ENCODE data around the gene AFF1. TPM values are rescaled to one million over a fixed set of nuclear protein-coding genes. Genes with fewer than 3 reads are reported as not detected.
"Not testable (repeated sequence)": the region's sequence is repeated elsewhere in the genome, so short reads cannot be mapped to it uniquely, and the experiment has no call there.

The AFF1 gene
- total RNA-seq, 3 donors from 2014 or later (not counting 1 experiment from before 2014, with no cell fraction given): 87.9 to 93.4 (median 91.7) TPM

- no peaks in the 10 kb centered on the region for H3K36me3 ChIP-seq (ENCODE audit: control insufficient read depth, insufficient read depth, low read length)
- ATAC-seq (no peak), DNase-seq (no peak)
- H3K9me3 Mint-ChIP-seq: no peaks in the 10 kb centered on the region
- H3K27ac Mint-ChIP-seq: no peak overlapping the region
- no peaks in the 10 kb centered on the region for H3K9me3 ChIP-seq (ENCODE audit: control insufficient read depth, insufficient read depth, low read length)
- no peak overlapping the region for H3K4me3 ChIP-seq (ENCODE audit: low read length)
- intact Hi-C loops (cut with micrococcal nuclease): no loop called here
- H3K4me1 ChIP-seq (ENCODE audit: control insufficient read depth, insufficient read depth, low read length): peaks cover 11% of the 10 kb centered on the region
- H3K4me1 Mint-ChIP-seq: peaks cover 64 to 69% of the 10 kb centered on the region in 2 donors
- no peak overlapping the region for H3K27ac ChIP-seq (ENCODE audit: low read length)
- H3K27me3 ChIP-seq (ENCODE audit: control insufficient read depth, insufficient read depth, low read length): no peaks in the 10 kb centered on the region
- 66% methylated on average over 4 of the region's 5 CpGs for WGBS (ENCODE audit: insufficient coverage)
- no peaks in the 10 kb centered on the region for H3K36me3 Mint-ChIP-seq
- no peak overlapping the region for H3K4me3 Mint-ChIP-seq
- TF ChIP-seq CTCF (IDR thresholded peaks at IDR 0.05): no peak
- no peaks in the 10 kb centered on the region for H3K27me3 Mint-ChIP-seq (ENCODE audit: low read depth in 2 of 2)
These were observed 76.7 kb downstream of the AFF1 start for GRCh38 chr4:87011340-87012034.

- Histone ChIP-seq H3K4me1 (ENCODE audit: control insufficient read depth, insufficient read depth, low read length) (peaks cover 11% of the 10 kb centered on the region), H3K4me3 (ENCODE audit: low read length) (no peak overlapping the region), H3K27ac (ENCODE audit: low read length) (no peak overlapping the region), H3K36me3 (ENCODE audit: control insufficient read depth, insufficient read depth, low read length) (no peaks in the 10 kb centered on the region), H3K9me3 (ENCODE audit: control insufficient read depth, insufficient read depth, low read length) (no peaks in the 10 kb centered on the region), H3K27me3 (ENCODE audit: control insufficient read depth, insufficient read depth, low read length) (no peaks in the 10 kb centered on the region)
- Mint-ChIP-seq H3K27ac (no peak overlapping the region), H3K9me3 (no peaks in the 10 kb centered on the region), H3K4me1 (peaks cover 63 to 68% of the 10 kb centered on the region in 2 donors), H3K27me3 (ENCODE audit: low read depth in 2 of 2) (no peaks in the 10 kb centered on the region), H3K36me3 (no peaks in the 10 kb centered on the region), H3K4me3 (no peak overlapping the region)
- intact Hi-C loops (cut with micrococcal nuclease): no loop called here
- TF ChIP-seq CTCF (IDR thresholded peaks at IDR 0.05): no peak
- no peak for DNase-seq
- WGBS (ENCODE audit: insufficient coverage): 33% methylated on average over 1 of the region's 4 CpGs
- ATAC-seq: no peak
These were observed 77.6 kb downstream of the AFF1 start for GRCh38 chr4:87012265-87012953.

- H3K27me3 ChIP-seq (ENCODE audit: control insufficient read depth, insufficient read depth, low read length); H3K27me3 Mint-ChIP-seq (ENCODE audit: low read depth in 2 of 2); H3K27ac Mint-ChIP-seq; H3K36me3 ChIP-seq (ENCODE audit: control insufficient read depth, insufficient read depth, low read length); H3K9me3 ChIP-seq (ENCODE audit: control insufficient read depth, insufficient read depth, low read length); DNase-seq; H3K27ac ChIP-seq (ENCODE audit: low read length); H3K36me3 Mint-ChIP-seq; H3K4me3 Mint-ChIP-seq; H3K4me1 ChIP-seq (ENCODE audit: control insufficient read depth, insufficient read depth, low read length); intact Hi-C loops (cut with micrococcal nuclease); H3K4me3 ChIP-seq (ENCODE audit: low read length); H3K9me3 Mint-ChIP-seq; ATAC-seq: not testable (repeated sequence)
- WGBS (ENCODE audit: insufficient coverage): 94% methylated on average over 9 of the region's 9 CpGs
- peaks cover 60 to 64% of the 10 kb centered on the region in 2 donors for H3K4me1 Mint-ChIP-seq
These were observed 78.1 kb downstream of the AFF1 start for GRCh38 chr4:87012954-87013308.

- H3K27me3 Mint-ChIP-seq (ENCODE audit: low read depth in 2 of 2): no peaks in the 10 kb centered on the region
- WGBS (ENCODE audit: insufficient coverage): 40% methylated on average over 1 of the region's 2 CpGs
- no peaks in the 10 kb centered on the region for H3K36me3 Mint-ChIP-seq
- DNase-seq: no peak
- intact Hi-C loops (cut with micrococcal nuclease): no loop called here
- H3K4me1 Mint-ChIP-seq: peaks cover 62 to 64% of the 10 kb centered on the region in 2 donors
- Histone ChIP-seq H3K36me3 (ENCODE audit: control insufficient read depth, insufficient read depth, low read length) (no peaks in the 10 kb centered on the region), H3K27me3 (ENCODE audit: control insufficient read depth, insufficient read depth, low read length) (no peaks in the 10 kb centered on the region), H3K9me3 (ENCODE audit: control insufficient read depth, insufficient read depth, low read length) (no peaks in the 10 kb centered on the region), H3K4me1 (ENCODE audit: control insufficient read depth, insufficient read depth, low read length) (peaks cover 4% of the 10 kb centered on the region), H3K4me3 (ENCODE audit: low read length) (no peak overlapping the region), H3K27ac (ENCODE audit: low read length) (no peak overlapping the region)
- no peak for TF ChIP-seq CTCF (IDR thresholded peaks at IDR 0.05)
- H3K27ac Mint-ChIP-seq: peak overlapping the region; percentile 14 to 28
- ATAC-seq: no peak
- H3K9me3 Mint-ChIP-seq: no peaks in the 10 kb centered on the region
- no peak overlapping the region for H3K4me3 Mint-ChIP-seq
These were observed 79.5 kb downstream of the AFF1 start for GRCh38 chr4:87014284-87014782.

Data from natural killer cell (primary cell).